Stimulated activated memory B cell treated with anti-CD40 and anti-IgM and Interleukin-4, amounts not matched to agents 10 μg/mL and 1 μg/mL and 100 μg/mL, for 72 hours (primary cell): ENCODE measurements around the gene TNK2.
"Not testable (repeated sequence)": the region's sequence is repeated elsewhere in the genome, so short reads cannot be mapped to it uniquely, and the experiment has no call there.

Experiments used
- ATAC-seq: fragments of 150-1000 bp; cut with Tn5 transposase; 2 replicates; pipeline ENCODE4 v1.10.0; 2021
- H3K27ac Mint-ChIP-seq: one replicate; pipeline ENCODE4 v1.8.0; 2022; ENCODE audit warnings: mild to moderate bottlenecking, mixed read lengths
- H3K27me3 Mint-ChIP-seq: one replicate; pipeline ENCODE4 v1.8.0; 2022; ENCODE audit warnings: mixed read lengths
- H3K36me3 Mint-ChIP-seq: one replicate; pipeline ENCODE4 v1.8.0; 2022; ENCODE audit warnings: mixed read lengths
- H3K4me1 Mint-ChIP-seq: one replicate; pipeline ENCODE4 v1.8.0; 2022; ENCODE audit warnings: mixed read lengths
- H3K4me3 Mint-ChIP-seq: one replicate; pipeline ENCODE4 v1.8.0; 2022; ENCODE audit warnings: mild to moderate bottlenecking, moderate library complexity, mixed read lengths
- H3K9me3 Mint-ChIP-seq: one replicate; pipeline ENCODE4 v1.8.0; 2022; ENCODE audit warnings: mixed read lengths

TNK2 gene

DNA sequence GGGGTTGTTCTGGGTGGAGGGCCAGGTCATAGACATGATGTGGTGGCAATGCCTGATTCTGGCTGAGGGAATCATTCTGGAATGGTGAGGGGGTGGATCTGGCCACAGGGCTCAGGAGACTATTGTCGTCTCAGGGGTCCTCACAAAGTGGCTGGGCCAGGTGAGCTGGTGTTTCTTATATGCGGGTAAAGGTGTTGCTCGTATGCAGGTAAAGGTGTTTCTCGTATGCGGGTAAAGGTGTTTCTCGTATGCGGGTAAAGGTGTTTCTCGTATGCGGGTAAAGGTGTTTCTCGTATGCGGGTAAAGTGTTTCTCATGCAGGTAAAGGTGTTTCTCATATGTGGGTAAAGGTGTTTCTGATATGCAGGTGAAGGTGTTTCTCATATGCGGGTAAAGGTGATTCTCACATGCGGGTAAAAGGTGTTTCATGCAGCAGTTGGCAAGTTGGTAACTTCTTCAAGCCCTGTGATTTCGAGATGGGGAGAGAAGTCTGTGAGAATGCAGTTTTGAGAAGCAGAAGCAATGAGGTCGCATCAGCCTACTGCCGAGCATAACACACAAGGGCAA is 86.1 kb downstream of the TNK2 start:
- Mint-ChIP-seq H3K4me1 (no peaks in the 10 kb centered on the region), H3K9me3 (no peaks in the 10 kb centered on the region), H3K4me3 (no peak overlapping the region), H3K27me3 (peaks cover 77% of the 10 kb centered on the region), H3K27ac (no peak overlapping the region), H3K36me3 (no peaks in the 10 kb centered on the region)
- ATAC-seq = no peak

DNA sequence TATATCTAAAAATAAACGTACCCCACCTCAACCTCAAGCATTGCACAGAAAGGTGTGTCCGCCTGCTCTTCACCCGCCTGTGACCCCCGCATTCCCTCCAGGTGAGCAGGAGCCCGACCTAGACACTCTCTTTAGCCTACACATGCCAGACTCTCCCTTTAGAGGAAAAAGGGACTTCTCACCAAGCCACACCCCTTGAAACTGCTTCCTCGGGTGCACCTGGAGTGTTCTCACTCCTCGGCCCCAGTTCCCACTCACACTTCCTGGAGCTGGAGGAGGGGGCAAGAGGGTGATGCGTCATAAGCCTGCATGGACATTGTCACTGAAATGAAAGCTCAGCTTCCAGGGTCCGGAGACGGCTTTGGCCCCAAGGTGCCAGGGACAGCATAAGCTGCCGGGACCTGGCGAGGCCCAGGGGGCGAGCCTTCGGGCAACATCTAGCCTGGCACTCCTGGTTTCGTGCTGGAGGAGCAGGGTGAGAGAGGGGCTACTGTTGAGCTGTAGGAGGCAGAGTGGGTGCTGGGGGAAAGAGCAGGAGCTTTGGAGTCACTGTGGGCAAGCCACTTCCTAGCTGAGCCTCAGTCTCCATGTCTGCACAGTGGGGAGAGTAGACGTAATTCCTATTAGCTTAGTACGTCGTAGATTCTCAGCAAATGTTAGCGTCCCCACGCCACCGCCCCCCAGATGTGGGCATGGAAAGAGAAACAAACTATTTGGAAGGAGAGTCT is 86.8 kb downstream of the TNK2 start:
- Mint-ChIP-seq H3K27ac (no peak overlapping the region), H3K9me3 (no peaks in the 10 kb centered on the region), H3K4me1 (no peaks in the 10 kb centered on the region), H3K4me3 (no peak overlapping the region), H3K36me3 (no peaks in the 10 kb centered on the region), H3K27me3 (peaks cover 78% of the 10 kb centered on the region)
- no peak for ATAC-seq

DNA sequence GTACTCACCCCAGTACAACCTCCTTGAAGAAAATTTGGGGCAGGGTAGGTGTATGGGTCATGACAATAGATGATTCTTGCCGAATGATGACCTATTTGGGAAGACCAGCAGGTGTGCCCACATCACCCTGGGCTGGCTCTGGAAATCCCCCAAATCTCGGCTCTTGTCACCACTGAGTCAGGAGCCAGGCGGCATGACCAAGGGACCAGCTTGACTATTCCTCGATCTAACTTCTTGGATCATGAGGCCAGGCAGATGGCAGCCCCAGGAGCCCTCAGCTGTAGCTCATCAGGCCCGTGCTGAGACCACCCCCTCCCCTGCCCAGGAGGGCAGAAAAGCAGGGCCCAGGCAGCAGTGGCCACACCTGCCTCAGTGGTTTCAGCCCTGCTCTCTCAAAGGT is 87.5 kb downstream of the TNK2 start:
- Mint-ChIP-seq H3K9me3 (no peaks in the 10 kb centered on the region), H3K27me3 (peaks cover 76% of the 10 kb centered on the region), H3K36me3 (no peaks in the 10 kb centered on the region), H3K4me1 (no peaks in the 10 kb centered on the region), H3K4me3 (no peak overlapping the region), H3K27ac (no peak overlapping the region)
- ATAC-seq = peak; percentile 43

DNA sequence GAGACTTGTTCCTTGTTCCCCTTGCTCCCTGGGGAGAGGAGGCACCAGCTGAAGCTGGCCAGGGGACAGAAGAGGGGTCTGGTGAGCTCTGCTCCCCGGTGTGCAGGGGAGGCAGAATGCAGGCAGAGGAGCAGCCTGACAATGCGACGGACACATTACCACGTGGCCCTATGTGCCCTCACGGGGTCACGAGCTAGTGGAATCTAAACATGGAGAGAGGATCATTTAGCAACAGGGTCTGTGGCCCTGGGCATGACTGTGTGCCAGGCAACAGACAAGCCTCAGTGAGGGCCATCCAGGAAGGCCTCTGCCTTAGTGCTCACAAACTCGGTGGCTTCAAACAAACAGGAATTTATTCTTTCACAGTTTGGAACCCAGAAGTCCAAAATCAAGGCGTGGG is 88.2 kb downstream of the TNK2 start:
- H3K27ac Mint-ChIP-seq = no peak overlapping the region
- ATAC-seq = no peak
- H3K4me1 Mint-ChIP-seq = no peaks in the 10 kb centered on the region
- peaks cover 68% of the 10 kb centered on the region for H3K27me3 Mint-ChIP-seq
- H3K9me3 Mint-ChIP-seq = no peaks in the 10 kb centered on the region
- no peak overlapping the region for H3K4me3 Mint-ChIP-seq
- no peaks in the 10 kb centered on the region for H3K36me3 Mint-ChIP-seq

DNA sequence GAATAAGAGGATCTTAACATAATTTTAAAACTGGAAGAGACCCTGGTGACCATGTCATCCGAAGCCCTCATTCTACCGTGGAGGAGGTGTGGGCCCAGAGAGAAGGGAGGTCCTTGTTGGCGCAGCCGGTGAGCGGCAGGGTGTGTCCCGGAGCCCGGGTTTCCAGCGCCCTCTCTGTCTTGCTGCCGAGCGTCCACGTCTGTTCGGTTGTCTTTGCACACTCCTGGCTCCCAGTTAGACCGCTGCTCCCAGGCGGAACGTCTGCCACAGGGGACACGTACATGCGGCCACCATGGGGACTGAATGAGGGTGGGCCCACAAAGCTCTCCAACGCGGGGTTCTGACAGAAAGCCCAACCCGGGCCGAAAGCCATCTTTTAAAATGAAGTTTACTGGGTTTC is 90.0 kb downstream of the TNK2 start:
- no peaks in the 10 kb centered on the region for H3K9me3 Mint-ChIP-seq

DNA sequence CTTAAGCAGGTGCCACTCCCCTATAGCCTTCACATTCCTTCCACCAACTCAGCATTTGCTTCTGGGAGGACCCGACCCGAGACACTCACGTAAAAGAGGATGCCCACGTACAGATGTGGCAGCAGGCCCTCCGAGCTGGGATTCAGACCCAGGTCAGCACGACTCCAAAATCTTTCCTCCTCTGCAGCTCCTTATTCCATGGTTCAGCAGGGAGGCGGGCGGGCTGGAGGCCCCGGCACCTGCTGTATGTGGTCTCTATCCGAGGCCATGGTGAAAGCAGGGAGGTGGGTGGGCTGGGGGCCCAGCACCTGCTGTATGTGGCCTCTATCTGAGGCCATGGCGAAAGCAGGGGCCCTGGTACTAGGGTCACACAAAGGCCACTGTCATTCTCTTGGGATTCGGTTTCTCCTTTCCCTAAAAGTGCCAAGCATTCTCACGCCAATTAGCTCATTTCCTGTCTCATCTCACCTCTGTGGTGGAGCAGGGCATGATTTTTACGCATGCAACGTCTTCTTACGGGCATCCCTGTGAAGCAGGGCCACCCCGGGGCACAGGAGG is 90.7 kb downstream of the TNK2 start:
- Mint-ChIP-seq H3K4me3 (no peak overlapping the region), H3K27ac (no peak overlapping the region), H3K4me1 (no peaks in the 10 kb centered on the region), H3K27me3 (peaks cover 61% of the 10 kb centered on the region), H3K9me3 (no peaks in the 10 kb centered on the region), H3K36me3 (no peaks in the 10 kb centered on the region)
- ATAC-seq = no peak

More for the DNA sequence above, 90.0 kb downstream of the TNK2 start:
- Mint-ChIP-seq H3K27ac (no peak overlapping the region), H3K4me1 (no peaks in the 10 kb centered on the region), H3K27me3 (peaks cover 65% of the 10 kb centered on the region), H3K4me3 (no peak overlapping the region), H3K36me3 (no peaks in the 10 kb centered on the region)
- no peak for ATAC-seq

DNA sequence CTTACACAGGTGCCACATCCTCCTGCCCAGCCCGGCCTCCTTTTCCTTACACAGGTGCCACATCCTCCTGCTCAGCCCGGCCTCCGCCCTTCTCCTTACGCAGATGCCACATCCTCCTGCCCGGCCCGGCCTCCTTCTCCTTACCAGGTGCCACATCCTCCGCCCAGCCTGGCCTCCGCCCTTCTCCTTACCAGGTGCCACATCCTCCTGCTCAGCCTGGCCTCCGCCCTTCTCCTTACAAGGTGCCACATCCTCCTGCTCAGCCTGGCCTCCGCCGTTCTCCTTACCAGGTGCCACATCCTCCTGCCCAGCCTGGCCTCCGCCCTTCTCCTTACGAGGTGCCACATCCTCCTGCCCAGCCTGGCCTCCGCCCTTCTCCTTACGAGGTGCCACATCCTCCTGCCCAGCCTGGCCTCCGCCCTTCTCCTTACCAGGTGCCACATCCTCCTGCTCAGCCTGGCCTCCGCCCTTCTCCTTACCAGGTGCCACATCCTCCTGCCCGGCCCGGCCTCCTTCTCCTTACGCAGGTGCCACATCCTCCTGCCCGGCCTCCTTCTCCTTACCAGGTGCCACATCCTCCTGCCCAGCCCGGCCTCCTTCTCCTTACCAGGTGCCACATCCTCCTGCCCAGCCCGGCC is 92.0 kb downstream of the TNK2 start:
- not testable (repeated sequence) for ATAC-seq, H3K27ac Mint-ChIP-seq

DNA sequence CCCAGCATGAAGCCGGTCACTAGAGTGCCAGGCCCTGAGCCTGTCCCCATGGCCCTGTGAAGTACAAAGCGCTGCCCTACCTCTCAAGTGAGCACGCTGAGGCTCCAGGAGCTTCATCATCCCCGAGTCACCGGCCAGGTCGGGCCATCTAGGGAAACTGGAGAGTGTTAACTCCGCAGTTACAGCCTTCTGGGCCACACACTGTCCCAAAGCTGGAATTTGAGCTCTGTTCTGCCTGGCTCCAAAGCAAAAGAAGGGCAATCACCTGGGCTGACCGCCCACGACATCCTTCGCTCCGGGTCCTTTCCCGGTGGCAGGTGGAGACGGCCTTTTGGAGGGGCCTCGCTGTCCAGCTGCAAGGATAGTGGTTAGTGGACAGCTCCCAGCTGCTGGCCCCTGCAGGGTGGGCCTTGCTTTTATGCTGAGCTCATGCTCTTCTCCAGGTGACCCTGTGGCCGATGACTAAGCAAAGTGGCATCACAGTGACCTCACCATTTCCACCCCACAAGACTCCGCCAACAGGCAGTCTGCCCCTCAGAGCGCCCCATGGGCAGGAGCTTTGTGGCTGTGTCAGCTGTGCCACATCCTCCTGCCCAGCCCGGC is 93.1 kb downstream of the TNK2 start:
- no peak overlapping the region for H3K4me3 Mint-ChIP-seq
- ATAC-seq = peak; percentile 6
- no peaks in the 10 kb centered on the region for H3K9me3 Mint-ChIP-seq
- H3K4me1 Mint-ChIP-seq = no peaks in the 10 kb centered on the region
- no peaks in the 10 kb centered on the region for H3K36me3 Mint-ChIP-seq
- H3K27ac Mint-ChIP-seq = no peak overlapping the region
- peaks cover 61% of the 10 kb centered on the region for H3K27me3 Mint-ChIP-seq

More for the DNA sequence above, 92.0 kb downstream of the TNK2 start:
- H3K27me3 Mint-ChIP-seq = peaks cover 61% of the 10 kb centered on the region
- not testable (repeated sequence) for H3K4me3 Mint-ChIP-seq, H3K4me1 Mint-ChIP-seq, H3K9me3 Mint-ChIP-seq, H3K36me3 Mint-ChIP-seq

DNA sequence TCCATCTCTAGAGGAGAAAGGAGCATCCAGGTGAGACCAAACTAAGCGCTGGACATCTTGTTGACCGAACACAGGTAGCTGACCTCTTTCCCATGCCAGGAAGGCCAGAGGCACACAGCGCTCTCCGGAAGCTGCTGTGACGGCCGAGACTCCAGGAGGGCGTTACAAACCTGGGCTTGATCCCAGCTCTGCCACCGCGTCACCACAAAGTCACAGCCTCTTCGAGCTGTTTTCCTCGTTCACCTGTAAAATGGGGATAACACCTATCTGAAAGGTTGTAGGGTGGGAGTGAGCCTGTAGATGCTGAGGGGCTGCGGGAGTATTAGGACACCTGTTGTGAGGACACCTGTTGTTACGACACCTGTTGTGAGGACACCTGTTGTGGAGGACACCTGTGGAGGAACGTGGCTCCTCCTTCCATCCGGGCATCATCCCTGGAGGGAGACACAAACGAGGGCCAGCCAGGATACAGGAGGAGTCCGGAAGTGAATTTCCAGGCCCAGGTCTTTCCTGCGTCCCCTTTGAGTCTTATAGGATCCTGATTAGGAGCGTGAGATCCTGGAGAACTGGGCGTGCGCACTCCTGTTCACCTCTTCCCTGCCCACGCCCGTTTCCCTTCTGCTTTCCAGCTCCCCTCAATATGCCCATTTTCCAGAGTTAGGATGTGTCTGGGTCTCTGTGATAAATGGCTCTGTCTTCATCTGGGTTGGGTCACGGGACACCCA is 94.3 kb downstream of the TNK2 start:
- Mint-ChIP-seq H3K27ac (no peak overlapping the region), H3K36me3 (no peaks in the 10 kb centered on the region), H3K4me3 (no peak overlapping the region), H3K4me1 (no peaks in the 10 kb centered on the region), H3K9me3 (no peaks in the 10 kb centered on the region), H3K27me3 (peaks cover 63% of the 10 kb centered on the region)
- ATAC-seq = no peak
